Osteocyte (in vitro differentiated cells): ENCODE measurements around the gene CAMK1. TPM values are rescaled to one million over a fixed set of nuclear protein-coding genes. Genes with fewer than 3 reads are reported as not detected.

Source experiments
- DNase-seq: peaks from one replicate; pipeline ENCODE4 v3.0.0; 2021; ENCODE audit warnings: mixed read lengths; ENCODE audit not compliant: unreplicated experiment; ENCODE audit errors: extremely low spot score
- H3K27ac Mint-ChIP-seq: one replicate; pipeline ENCODE4 v1.8.0; 2021; ENCODE audit warnings: mild to moderate bottlenecking, mixed read lengths; ENCODE audit not compliant: unreplicated experiment
- H3K27me3 Mint-ChIP-seq: one replicate; pipeline ENCODE4 v1.8.0; 2021; ENCODE audit warnings: mixed read lengths; ENCODE audit not compliant: unreplicated experiment
- H3K36me3 Mint-ChIP-seq: one replicate; pipeline ENCODE4 v1.8.0; 2021; ENCODE audit warnings: mixed read lengths; ENCODE audit not compliant: unreplicated experiment
- H3K4me1 Mint-ChIP-seq: one replicate; pipeline ENCODE4 v1.8.0; 2021; ENCODE audit warnings: mixed read lengths; ENCODE audit not compliant: unreplicated experiment
- H3K4me3 Mint-ChIP-seq: one replicate; pipeline ENCODE4 v1.8.0; 2021; ENCODE audit warnings: mild to moderate bottlenecking, moderate library complexity, mixed read lengths; ENCODE audit not compliant: unreplicated experiment
- H3K9me3 Mint-ChIP-seq: one replicate; pipeline ENCODE4 v1.8.0; 2021; ENCODE audit warnings: mixed read lengths; ENCODE audit not compliant: unreplicated experiment
- CTCF ChIP-seq: fragments of 200-600 bp; sonication (generic); IDR thresholded peaks from 2 replicates; pipeline ENCODE4 v1.5.0; 2021; ENCODE audit warnings: antibody characterized with exemption, mild to moderate bottlenecking, moderate library complexity
- total RNA-seq: library from RNA; stranded (reverse); gene quantifications from 2 replicates; pipeline ENCODE4 v1.2.1, GENCODE V29; 2021

CAMK1 gene
- total RNA-seq, 1 donor from 2014 or later, result 10.7 TPM

- Mint-ChIP-seq H3K27ac (peak overlapping the region; percentile 100), H3K9me3 (no peaks in the 10 kb centered on the region), H3K4me3 (peak overlapping the region; percentile 95), H3K27me3 (no peaks in the 10 kb centered on the region), H3K36me3 (peaks cover 37% of the 10 kb centered on the region), H3K4me1 (peaks cover 28% of the 10 kb centered on the region)
- no peak for DNase-seq
- TF ChIP-seq CTCF, result no peak
Observed at GRCh38 chr3:9793161-9793781, 23.5 kb upstream of the CAMK1 start.

- Mint-ChIP-seq H3K27ac (peak within 1 kb of the TSS; percentile 100), H3K4me1 (peaks cover 28% of the 10 kb centered on the region), H3K4me3 (peak within 1 kb of the TSS; percentile 95), H3K27me3 (no peaks in the 10 kb centered on the region), H3K9me3 (no peaks in the 10 kb centered on the region), H3K36me3 (peaks cover 34% of the 10 kb centered on the region)
- peak; percentile 9 for TF ChIP-seq CTCF
- DNase-seq, result peak; percentile 96
Observed at GRCh38 chr3:9792405-9793160, 22.8 kb upstream of the CAMK1 start, which contains the start of the genes ARPC4 and TADA3. TSS of gene ARPC4 (plus strand) at chr3:9793082. CDS start at chr3:9793122, 40 bp downstream. TSS of gene TADA3 (minus strand) at chr3:9792473. CDS start at chr3:9791466, 1,007 bp downstream.

- peaks cover 29% of the 10 kb centered on the region for H3K36me3 Mint-ChIP-seq
- DNase-seq, result no peak
- no peaks in the 10 kb centered on the region for H3K27me3 Mint-ChIP-seq
Observed at GRCh38 chr3:9791790-9792404, 22.1 kb upstream of the CAMK1 start.

DNA sequence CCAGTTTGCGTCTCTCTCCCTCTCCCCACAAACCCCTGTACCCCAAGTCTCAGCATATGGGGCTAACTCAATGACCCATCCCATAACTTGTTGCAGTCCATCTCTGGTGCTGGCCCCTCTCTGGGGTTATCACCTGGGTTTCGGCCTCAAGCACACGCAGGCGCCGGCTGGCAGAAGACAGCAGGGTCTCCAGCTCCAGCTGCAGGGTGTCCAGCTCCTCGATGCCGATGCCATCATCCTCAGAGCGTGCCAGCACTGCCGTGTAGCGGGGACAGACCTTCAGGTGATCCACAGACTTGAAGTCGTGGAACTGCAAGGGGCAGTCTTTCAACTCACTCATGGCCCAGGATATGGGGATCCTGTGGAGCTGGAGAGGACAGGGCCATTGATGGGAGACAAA lies 21.4 kb upstream of the CAMK1 start:
- H3K36me3 Mint-ChIP-seq, result peaks cover 35% of the 10 kb centered on the region
- TF ChIP-seq CTCF, result no peak

More at GRCh38 chr3:9791790-9792404, 22.1 kb upstream of the CAMK1 start:
- H3K4me1 Mint-ChIP-seq, result peaks cover 28% of the 10 kb centered on the region
- peak overlapping the region; percentile 100 for H3K27ac Mint-ChIP-seq
- H3K9me3 Mint-ChIP-seq, result no peaks in the 10 kb centered on the region
- H3K4me3 Mint-ChIP-seq, result peak overlapping the region; percentile 95
- TF ChIP-seq CTCF, result no peak

DNA sequence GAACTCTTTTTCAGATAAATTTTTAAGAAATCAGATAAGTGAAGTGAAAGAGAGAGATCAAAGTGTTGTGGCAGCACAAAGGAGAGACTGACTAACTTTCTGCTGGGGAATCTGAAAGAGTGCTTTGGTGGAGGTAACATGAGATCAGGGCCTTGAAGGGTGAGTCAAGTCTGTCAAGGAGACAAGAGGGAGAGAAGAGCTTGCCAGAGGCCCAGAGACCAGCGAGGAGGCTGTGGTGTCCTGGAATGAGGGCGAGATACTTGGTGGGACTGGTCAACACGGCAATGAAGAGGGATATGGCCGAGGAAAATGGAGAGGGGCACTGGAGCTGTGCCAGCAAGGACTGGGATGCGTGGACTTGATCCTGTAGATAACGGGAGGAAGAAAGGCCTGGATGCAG lies 18.0 kb upstream of the CAMK1 start:
- H3K36me3 Mint-ChIP-seq, result peaks cover 44% of the 10 kb centered on the region
- no peaks in the 10 kb centered on the region for H3K9me3 Mint-ChIP-seq
- no peak for TF ChIP-seq CTCF
- H3K27ac Mint-ChIP-seq, result no peak overlapping the region
- DNase-seq, result no peak
- peaks cover 14% of the 10 kb centered on the region for H3K4me1 Mint-ChIP-seq
- no peaks in the 10 kb centered on the region for H3K27me3 Mint-ChIP-seq
- H3K4me3 Mint-ChIP-seq, result no peak overlapping the region

More for the DNA sequence above, 21.4 kb upstream of the CAMK1 start:
- no peak for DNase-seq
- Mint-ChIP-seq H3K4me1 (peaks cover 28% of the 10 kb centered on the region), H3K9me3 (no peaks in the 10 kb centered on the region), H3K27me3 (no peaks in the 10 kb centered on the region), H3K4me3 (peak overlapping the region; percentile 95), H3K27ac (peak overlapping the region; percentile 100)
